ENCODE data around the gene BMPR1B.

The BMPR1B gene

DNA sequence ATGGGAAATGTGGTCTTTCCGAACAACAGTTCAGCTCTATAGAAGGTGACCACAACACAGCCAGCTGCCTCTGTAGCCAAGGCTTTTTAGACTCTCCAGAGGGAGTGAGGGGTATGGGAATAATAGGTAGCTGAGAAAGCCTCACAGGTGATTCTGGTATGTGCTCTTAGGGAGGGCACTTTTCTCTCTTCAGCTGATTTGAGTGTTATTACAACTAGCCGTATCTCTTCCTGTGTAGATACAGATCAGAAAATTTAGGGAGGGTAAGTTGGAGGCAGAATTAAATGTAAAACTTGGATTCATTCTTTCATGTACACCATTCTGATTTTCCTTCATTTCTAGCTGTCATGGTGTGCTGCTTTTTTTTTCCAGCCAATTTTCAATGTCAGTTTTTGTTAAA, 154.9 kb downstream of the BMPR1B start:
- no peak for DNase-seq (ENCODE audit: low read depth)

DNA sequence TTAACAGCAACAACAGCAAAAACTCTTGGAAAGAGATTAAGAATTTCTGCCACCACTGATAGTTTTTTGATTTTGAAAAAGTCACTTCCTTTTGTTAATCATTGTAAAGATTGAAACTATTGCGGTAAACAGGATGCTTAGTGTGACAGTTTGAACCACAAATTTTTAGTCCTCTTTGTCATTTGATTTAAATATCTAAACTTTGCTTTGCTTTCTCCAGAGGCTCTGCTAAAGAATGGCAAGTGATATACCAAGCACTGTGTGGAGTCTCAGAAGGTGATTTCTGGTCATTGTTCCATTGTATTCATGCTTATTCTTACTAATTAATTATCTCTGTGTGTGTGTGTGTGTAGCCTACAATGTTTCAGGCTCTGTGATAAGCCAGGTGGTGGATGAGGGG, 155.6 kb downstream of the BMPR1B start:
- no peak for DNase-seq (ENCODE audit: low read depth)

DNA sequence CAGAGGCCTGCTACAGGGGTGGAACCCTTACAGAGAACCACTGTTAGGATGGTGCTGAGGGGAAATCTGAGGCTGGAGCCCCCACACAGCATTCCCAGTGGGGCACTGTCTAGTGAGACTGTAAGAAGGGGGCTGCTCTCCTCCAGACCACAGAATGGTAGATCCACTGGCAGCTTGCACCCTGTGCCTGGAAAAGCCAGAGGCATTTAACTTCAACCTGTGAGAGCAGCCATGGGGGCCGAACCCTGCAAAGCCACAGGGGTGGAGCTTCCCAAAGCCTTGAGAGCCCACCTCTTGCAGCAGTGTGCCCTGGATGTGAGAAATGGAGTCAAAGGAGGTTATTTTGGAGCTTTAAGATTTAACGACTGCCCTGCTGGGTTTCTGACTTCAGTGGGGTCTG, 159.4 kb downstream of the BMPR1B start:
- no peak for DNase-seq (ENCODE audit: low read depth)

DNA sequence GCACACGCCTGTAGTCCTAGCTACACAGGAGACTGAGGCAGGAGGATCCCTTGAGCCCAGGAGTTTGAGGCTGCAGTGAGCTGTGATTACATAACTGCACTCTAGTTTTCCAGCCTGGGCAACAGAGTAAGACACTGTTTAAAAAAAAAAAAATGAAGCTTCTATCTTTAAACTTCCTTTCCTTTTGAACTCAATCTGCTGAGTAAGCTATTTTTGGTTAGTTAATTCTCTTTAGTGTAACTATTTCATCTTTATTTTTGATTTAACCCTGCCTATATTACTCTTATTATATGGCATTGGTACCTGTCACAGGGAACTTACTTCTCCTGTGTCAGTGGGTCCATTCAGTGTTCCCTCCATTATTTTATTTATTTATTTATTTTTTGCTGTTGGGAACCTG, 160.8 kb downstream of the BMPR1B start:
- no peak for DNase-seq (ENCODE audit: low read depth)

DNA sequence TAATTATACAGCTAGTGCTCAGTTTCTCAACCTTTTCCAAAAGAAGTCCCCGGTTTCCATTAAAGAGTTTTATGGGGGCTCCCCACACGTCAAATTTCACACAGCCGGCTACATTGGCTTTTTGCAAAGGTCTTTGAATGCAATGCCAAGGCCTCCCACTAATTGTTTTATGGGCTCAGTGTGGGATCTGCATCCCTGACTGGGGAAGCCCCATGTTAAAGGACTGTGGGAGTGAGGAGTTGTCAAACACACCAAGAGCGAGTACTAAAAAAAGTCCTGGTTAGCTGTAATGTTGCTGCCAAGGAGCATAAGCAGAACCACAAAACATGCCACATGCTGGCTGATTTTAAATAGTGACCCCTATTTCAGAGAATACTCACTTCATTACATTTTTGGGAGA, 162.6 kb downstream of the BMPR1B start:
- DNase-seq (ENCODE audit: low read depth): no peak

DNA sequence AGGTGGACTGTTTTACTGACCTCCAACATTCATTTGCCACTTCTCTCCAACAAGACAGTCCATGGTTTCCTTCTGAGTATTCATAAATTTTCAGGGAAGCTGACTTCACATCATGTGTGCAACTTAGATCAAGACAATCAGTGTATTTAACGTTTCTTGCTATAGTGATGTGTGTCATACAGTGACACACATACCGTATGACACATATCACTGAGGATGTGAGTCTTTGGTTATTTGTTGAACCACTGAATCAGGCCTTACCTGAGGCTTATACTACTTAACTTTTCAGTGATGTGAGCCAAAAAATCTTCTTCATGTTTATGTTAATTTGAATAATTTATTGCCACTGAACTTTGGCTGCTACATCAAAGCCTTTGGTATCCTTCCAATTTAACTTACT, 166.8 kb downstream of the BMPR1B start:
- no peak for DNase-seq (ENCODE audit: low read depth)

DNA sequence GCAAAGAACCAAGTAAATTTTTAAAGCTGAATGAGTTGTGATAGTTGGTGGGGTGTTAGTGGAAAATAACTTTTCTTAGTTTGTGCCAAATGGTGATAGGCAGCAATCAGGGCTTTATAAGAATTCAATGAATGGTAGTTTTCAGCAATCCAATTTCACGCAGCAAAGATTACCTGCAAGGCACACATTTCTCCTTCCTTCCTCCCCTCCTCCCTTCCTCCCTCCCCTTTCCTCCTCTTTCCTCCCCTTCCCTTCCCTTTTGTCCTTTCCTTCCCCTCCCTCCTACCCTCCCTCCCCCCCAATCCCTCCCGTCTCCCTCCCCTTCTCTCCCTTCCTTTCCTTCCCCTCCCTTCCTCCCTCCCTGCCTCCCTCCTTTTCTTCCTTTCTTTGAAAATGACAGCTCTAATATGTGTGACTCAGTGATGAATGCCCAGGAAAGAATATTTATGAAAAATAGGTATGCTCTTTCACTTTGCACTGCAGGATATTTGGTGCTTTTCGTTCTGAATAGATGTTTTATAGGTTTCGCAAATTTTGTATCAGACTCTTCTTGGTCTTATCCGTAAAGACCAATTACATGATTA, 168.1 kb downstream of the BMPR1B start:
- DNase-seq (ENCODE audit: low read depth): no peak

DNA sequence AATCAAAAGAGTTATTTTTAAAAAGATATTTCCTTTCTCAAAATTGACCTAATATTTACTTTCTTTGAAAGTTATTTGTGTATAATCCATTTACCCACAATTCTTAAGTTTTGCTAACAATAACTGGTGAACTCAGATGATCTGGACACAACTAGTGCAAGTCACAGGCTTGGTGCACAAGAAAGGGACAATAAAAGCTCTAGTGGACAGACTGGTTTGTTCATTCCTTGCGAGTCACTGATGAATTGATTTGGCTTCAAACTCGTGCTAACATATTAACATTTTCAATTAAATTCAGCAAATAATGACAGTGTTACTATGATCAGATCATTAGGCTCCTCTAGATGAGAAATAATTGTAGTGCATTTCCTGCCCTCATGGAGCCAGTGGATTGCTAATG, 169.2 kb downstream of the BMPR1B start:
- DNase-seq (ENCODE audit: low read depth): no peak

DNA sequence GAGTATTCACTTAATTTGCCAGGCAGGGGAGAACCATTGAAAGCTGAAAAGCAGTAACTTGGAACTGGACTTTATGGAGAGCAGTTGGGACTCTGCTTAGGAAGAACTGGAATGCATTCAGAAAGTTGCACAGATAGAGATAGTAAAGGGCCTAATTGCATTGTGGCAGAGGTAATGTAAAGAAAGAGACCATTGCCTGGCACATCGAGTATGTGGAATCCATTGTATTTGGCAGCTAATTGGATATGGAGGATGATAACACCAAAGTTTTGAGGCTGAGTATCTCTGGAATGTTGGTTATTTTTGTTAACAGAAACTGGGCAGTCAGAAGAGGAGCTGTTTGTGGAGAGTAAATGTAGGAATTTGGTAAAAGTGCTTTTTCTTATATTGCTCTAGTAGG, 169.9 kb downstream of the BMPR1B start:
- no peak for DNase-seq (ENCODE audit: low read depth)

DNA sequence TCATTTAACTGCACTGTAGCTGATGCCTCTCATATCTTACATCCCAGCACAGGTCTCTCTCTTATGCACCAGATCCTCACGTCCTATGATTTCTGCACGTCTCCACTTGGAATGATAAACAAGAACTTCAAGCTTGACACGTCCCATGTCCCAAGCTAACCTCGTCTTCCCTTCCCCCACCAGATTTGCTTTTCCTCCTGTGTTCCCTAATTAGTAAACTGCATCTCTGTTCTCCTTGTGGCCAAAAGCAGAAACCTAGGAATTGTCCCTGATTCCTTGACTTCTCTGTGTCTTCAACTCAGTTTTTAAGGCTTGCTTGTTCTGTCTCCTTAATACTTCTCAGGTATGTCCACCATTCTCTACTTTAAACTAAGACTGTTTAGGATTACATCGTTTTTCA, 171.9 kb downstream of the BMPR1B start:
- DNase-seq (ENCODE audit: low read depth): no peak

DNA sequence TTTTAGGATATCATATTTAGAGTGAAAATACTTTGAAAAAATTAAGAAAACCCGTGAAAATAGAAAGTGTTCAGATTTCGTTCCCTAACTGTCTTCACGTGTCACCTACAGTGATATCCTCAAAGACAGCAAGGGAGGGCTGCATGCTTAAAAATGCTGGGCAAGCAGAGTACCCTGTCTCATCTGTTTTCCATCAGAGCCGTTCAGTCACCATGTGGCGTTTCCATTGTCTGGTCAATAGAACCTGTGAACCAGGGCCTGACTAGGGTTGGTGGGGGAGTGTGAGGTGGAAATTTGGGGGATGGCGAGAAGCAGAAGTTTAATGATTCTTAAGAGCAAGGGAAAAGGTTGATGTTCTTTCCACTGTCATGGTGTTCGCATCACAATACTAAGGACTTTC, 173.9 kb downstream of the BMPR1B start:
- DNase-seq (ENCODE audit: low read depth): no peak

DNA sequence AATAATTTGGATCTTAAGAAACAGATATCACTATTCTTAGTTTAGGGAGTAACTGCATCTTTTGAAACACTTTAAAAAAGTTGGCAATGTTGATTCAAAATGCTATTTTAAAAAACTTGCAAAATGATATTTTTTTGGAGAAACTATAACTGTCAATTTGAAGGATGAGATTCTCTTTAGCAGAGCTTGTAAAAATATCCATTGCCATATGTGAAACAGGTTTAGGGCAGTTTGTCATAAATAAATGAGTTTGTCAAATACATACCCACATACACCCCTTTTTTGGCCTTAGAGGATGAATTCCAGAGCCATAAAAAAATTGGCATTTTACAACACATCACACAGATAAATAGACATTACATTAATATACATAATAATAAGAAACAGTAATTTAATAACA, 174.6 kb downstream of the BMPR1B start:
- no peak for DNase-seq (ENCODE audit: low read depth)

DNA sequence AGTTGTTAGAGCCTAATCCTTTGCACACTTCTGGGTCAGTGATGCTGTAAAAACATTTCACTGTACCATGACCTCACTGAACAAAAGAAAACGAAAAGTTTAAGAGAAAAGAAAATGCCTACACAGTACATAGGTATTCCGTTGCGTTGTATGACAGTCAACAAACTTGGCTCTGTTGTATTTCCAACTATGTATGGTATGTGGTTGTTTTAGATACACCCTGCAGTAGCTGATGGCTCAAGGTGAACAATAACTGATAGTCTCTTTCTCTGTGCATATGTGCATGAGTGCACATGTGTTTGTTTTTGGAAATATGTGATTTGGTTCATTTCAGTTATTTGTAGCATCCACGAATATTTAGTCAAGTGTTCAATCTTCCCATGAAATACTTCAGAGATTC, 176.0 kb downstream of the BMPR1B start:
- DNase-seq (ENCODE audit: low read depth): no peak

DNA sequence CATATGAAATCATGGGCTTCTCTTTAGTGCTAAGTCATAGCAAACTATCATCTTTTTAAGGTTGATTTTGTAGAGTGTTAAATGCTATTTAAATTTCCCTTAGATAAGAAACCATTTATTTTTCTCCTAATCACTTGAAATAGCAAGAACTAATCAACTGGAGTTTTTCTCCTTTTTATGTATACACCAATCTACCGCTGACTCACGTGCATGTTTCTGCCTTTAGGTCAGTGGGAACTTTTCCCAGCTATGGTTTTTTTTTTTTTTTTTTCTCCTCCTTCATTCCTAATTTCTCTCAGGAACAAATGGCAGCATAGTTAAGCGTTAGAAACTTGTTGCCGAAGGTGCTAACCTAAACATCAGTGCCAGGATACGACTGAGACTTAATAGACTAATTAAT, 176.4 kb downstream of the BMPR1B start:
- DNase-seq (ENCODE audit: low read depth): no peak

DNA sequence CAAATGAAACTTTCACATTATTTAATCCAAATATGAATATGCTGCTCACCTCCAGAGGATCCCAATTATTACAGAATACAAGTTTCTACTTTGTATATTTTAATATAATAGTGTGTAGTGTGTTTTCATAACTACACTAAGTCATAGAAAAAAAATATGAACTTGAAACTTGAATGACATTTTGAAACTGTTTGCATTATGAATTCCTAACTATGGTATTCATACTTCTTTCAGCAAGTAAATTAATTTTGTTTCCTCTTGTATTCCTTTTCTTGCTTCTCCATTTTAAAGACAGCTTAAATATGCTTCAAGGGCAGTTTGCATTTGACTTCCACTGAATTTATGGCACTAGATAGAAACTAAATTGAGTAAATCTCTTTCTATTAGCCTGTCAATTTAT, 177.1 kb downstream of the BMPR1B start:
- DNase-seq (ENCODE audit: low read depth): no peak

DNA sequence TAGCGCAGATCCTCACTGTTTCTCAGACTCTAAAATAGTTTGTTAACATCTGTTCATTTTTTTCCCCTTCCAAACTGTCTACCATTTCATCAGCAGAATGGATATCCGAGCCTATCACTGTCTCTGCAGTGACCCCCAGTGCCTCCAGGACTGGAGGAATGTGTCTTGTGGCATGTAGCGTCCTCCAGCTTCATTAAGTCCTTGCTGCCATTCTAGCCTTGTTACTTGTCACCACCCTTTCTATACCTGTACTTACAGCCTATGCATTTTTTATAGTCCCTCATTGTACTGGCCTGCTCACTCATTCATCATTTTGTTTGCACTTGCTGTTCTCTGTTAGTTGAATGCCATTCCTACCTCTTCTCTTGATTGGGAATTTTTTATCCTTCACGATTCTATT, 179.1 kb downstream of the BMPR1B start:
- DNase-seq (ENCODE audit: low read depth): no peak

DNA sequence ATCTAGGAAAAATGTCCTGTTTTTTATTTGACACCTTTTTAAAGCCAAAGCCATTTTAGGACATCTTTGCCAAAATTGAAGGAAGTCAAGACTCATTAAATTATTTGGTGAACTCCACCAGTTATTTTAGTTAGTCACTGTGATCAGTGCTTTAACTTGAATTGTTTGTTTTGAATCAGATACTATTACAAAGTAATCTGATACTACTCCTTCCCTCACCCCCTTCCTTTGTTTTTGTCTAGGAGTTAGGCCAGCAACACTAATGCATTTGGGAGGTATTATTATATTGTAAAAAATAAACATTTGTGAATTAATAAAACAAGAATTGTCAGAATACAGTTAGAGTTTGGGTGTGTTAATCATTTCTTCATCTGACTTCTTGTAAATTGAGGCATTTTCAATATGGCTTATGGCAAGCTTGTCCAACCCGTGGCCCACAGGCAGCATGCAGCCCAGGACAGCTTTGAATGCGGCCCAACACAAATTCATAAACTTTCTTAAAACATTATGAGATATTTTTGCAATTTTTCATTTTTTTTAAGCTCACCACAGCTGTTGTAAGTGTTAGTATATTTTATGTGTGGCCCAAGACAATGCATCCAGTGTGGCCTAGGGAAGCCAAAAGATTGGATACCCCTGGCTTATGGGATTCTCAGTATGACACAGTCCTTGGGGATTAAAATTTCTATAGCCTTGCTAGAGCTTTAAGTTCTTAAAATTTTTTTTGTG, 182.2 kb downstream of the BMPR1B start:
- no peak for DNase-seq (ENCODE audit: low read depth)

DNA sequence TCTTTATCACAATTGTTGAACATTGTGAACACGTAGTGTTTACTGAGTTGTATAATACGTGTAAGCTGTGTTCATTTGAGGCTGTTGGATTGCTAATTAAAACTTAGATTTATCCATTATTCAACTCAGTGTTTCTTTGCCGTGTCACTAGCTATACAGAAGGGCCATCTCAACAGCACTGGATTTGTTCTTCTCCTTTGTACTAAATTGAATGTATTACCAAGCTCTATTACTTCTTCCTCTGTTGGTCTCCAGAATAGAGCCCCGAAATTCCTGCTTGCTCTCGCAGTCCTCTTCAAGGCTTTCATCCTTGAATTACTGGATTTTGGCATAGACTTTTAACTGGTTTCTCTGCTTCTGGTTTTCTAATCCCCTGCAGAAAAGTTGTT, 182.8 kb downstream of the BMPR1B start:
- no peak for DNase-seq (ENCODE audit: low read depth)

DNA sequence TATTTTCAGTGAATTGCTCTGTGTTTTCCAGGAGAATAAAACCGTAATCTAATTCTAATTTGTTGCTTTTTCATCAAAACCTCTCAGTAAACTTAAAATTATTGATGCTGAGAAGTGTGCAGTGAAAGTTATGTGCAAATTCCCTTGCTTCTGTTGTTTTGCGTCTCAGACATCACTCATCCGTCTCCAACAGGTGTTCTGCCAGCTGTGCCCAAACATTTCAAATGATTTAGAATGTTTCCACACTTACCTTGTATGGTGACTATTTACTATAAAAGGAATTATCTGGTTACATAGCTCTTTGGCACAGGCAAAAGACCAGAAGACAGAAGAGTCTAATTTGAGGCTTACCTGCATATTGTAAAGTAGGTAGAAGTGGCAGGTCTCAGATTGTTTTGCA, 184.0 kb downstream of the BMPR1B start:
- no peak for DNase-seq (ENCODE audit: low read depth)

DNA sequence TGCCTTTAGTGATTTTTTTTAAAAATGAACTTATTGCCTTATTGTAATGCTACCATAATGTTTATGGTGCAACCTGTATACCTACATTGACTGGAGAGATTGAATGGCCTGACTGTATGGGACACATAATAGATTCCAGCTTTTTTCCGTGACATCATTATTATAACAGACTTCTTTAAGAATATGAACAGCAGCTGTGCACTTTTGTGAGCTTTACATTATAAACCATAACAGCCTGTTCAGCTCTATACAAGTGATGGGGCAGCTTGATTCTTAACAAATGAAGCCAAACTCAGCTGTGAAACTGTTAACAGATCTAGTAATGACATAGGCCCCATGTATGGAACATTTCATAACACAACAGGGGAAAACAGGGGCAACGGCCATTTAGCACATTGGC, 187.0 kb downstream of the BMPR1B start:
- DNase-seq (ENCODE audit: low read depth): no peak

DNA sequence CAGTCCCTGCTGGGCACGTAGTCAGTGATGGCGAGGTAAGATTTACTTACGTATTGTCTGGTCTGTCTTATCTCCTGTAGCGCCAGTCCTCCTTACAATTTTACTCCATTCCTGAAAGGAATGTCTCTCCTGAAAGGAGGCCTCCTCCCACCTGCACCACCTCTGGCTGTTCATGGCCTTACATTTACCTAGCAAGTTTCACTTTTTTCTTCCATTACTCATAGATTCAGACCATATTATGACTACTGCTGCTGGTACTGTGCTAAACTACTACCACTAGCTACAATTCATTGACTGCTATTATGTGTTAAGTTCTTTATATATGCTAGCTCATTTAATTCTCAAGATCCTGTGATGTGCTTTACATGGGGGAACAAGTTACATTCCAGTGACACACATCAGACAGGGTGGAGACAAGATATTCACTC, 189.9 kb downstream of the BMPR1B start:
- no peak for DNase-seq (ENCODE audit: low read depth)

DNA sequence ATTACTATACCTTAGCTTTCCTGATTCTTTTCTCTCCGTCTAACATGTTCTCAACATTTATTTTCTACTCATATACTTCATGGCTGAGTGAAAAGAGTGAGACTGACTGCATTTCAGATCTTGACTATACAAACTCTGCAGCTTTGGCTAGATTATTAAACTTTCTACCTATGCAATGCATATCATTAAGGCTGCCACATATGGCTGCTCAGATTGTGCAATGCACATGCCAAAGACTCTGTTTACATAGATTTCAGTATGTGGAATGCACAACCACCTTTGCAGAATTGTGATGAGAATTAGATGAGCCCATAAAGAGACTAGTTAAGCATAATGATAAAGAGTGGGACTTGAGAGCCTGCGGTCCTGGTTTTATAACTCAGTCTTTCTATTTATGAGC, 196.5 kb downstream of the BMPR1B start:
- no peak for DNase-seq (ENCODE audit: low read depth)

DNA sequence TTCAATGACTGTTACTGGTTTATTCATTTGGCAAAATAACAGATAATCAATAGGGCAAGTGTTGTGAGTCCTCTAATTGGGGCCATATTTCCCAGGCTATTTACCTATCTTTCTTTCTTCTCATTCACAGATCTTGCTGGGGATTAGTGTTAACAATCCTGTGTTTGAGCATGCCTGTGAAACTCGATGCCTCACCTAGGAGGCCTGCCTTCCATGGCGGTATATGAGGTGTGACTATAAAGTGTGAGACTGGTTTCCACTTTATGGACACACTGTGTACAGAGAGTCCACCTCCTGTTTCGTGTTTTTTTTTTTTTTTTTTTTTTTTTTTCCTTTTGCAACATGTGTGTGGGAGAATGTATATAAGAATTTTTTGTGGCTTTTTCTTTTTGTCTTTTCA, 199.3 kb downstream of the BMPR1B start:
- DNase-seq (ENCODE audit: low read depth): no peak

DNA sequence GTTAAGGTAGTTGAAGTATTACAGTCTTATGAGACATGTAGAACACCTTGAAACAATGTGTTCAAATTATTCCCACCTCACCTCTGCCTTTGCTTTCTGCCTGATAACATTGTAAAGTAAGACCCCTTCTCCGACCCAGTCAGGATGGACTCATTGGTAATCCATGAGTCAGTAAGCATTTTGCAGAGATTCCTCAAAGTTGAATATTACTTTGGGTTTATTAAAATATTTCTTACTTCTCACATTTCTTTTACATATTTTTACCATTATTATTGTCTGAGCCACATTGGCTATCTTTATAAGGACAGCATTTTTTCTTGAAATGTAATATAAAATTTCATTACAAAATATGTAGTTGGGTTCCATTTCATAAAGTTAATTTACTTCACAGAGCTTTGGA, 201.6 kb downstream of the BMPR1B start:
- DNase-seq (ENCODE audit: low read depth): no peak

Measured in T-helper 22 cell (primary cell).